Neural cell (in vitro differentiated cells): Measurements from ENCODE around the gene SLC9A7. TPM values are rescaled to one million over a fixed set of nuclear protein-coding genes. Genes with fewer than 3 reads are reported as not detected.
"Not testable (repeated sequence)": the region's sequence is repeated elsewhere in the genome, so short reads cannot be mapped to it uniquely, and the experiment has no call there.

ENCODE experiments used
- H2AFZ ChIP-seq: fragments of 200-600, 300-800 bp; sonication (generic), shearing (Covaris generic); 2 replicates; pipeline ENCODE4 v1.6.0; 2014; ENCODE audit warnings: low read depth, mild to moderate bottlenecking, antibody characterized with exemption, low read length, moderate library complexity
- H3F3A ChIP-seq: fragments of 200-600 bp; shearing (Covaris generic); 2 replicates; pipeline ENCODE4 v1.6.1; 2016; ENCODE audit warnings: mild to moderate bottlenecking, moderate library complexity, mixed read lengths, antibody characterized with exemption, low read length; ENCODE audit not compliant: insufficient read depth, poor library complexity, severe bottlenecking
- H3K27ac ChIP-seq: fragments of 200-600, 300-800 bp; sonication (generic), shearing (Covaris generic); 2 replicates; pipeline ENCODE4 v1.5.1; 2014; ENCODE audit warnings: mild to moderate bottlenecking, low read length, moderate library complexity
- H3K27me3 ChIP-seq: fragments of 300-800, 200-600 bp; sonication (generic), shearing (Covaris generic); 2 replicates; pipeline ENCODE4 v1.6.0; 2014; ENCODE audit warnings: mild to moderate bottlenecking, low read depth, low read length, moderate library complexity; ENCODE audit not compliant: insufficient read depth
- H3K36me3 ChIP-seq: fragments of 300-800, 200-600 bp; sonication (generic), shearing (Covaris generic); 2 replicates; pipeline ENCODE4 v1.5.1; 2014; ENCODE audit warnings: mild to moderate bottlenecking, antibody characterized with exemption, low read length, moderate library complexity; ENCODE audit not compliant: insufficient read depth
- H3K4me2 ChIP-seq: fragments of 300-800, 200-600 bp; sonication (generic), shearing (Covaris generic); 2 replicates; pipeline ENCODE4 v1.6.0; 2014; ENCODE audit warnings: mild to moderate bottlenecking, low read length
- H3K4me3 ChIP-seq: fragments of 300-800, 200-600 bp; sonication (generic), shearing (Covaris generic); 2 replicates; pipeline ENCODE4 v1.5.1; 2014; ENCODE audit warnings: mild to moderate bottlenecking, low read length, moderate library complexity
- H3K79me2 ChIP-seq: fragments of 200-600 bp; shearing (Covaris generic); replicated peaks from 2 replicates; pipeline ENCODE4 v1.6.0; 2014; ENCODE audit warnings: mild to moderate bottlenecking, low read length, moderate library complexity; ENCODE audit not compliant: insufficient read depth
- H3K9ac ChIP-seq: fragments of 300-800, 200-600 bp; sonication (generic), shearing (Covaris generic); 2 replicates; pipeline ENCODE4 v1.6.1; 2016; ENCODE audit warnings: mild to moderate bottlenecking, low read length, mixed read lengths
- H3K9me2 ChIP-seq: fragments of 200-600 bp; shearing (Covaris generic); 2 replicates; pipeline ENCODE4 v1.6.1; 2016; ENCODE audit warnings: mild to moderate bottlenecking, low read length, mixed read lengths; ENCODE audit not compliant: insufficient read depth
- H3K9me3 ChIP-seq: fragments of 200-600, 300-800 bp; sonication (generic), shearing (Covaris generic); 2 replicates; pipeline ENCODE4 v1.6.1; 2016; ENCODE audit warnings: mild to moderate bottlenecking, mixed run types, low read length, moderate library complexity, mixed read lengths
- H4K20me1 ChIP-seq: fragments of 200-600 bp; shearing (Covaris generic); 2 replicates; pipeline ENCODE4 v1.6.1; 2016; ENCODE audit warnings: mild to moderate bottlenecking, mixed run types; ENCODE audit not compliant: insufficient read depth
- EP300 ChIP-seq: fragments of 450-650 bp; conservative IDR thresholded peaks from 2 replicates; pipeline ENCODE4 v1.6.1; 2014; ENCODE audit warnings: antibody characterized with exemption, mild to moderate bottlenecking, moderate library complexity; ENCODE audit not compliant: poor library complexity, severe bottlenecking
- EZH2 ChIP-seq: fragments of 200-600, 300-800 bp; shearing (Covaris generic), sonication (generic); IDR thresholded peaks from 2 replicates; pipeline ENCODE4 v1.6.1; 2014; ENCODE audit warnings: antibody characterized with exemption, low read length, borderline replicate concordance, mild to moderate bottlenecking; ENCODE audit not compliant: insufficient read depth, poor library complexity, severe bottlenecking
- MXI1 ChIP-seq: fragments of 450-650 bp; conservative IDR thresholded peaks from 2 replicates; pipeline ENCODE4 v1.6.1; 2014; ENCODE audit warnings: antibody characterized with exemption, mild to moderate bottlenecking; ENCODE audit not compliant: poor library complexity, severe bottlenecking
- POLR2AphosphoS5 ChIP-seq: IDR thresholded peaks from 2 replicates; pipeline ENCODE4 v1.6.1; 2012
- RAD21 ChIP-seq: fragments of 450-650 bp; conservative IDR thresholded peaks from 2 replicates; pipeline ENCODE4 v1.6.1; 2014; ENCODE audit warnings: antibody characterized with exemption, mild to moderate bottlenecking, moderate library complexity
- SMC3 ChIP-seq: fragments of 450-650 bp; conservative IDR thresholded peaks from 2 replicates; pipeline ENCODE4 v1.6.1; 2014; ENCODE audit warnings: antibody characterized with exemption, mild to moderate bottlenecking, moderate library complexity; ENCODE audit not compliant: poor library complexity
- TAF1 ChIP-seq: IDR thresholded peaks from 2 replicates; pipeline ENCODE4 v1.6.1; 2012; ENCODE audit warnings: low read depth
- polyA plus RNA-seq: library from polyadenylated mRNA; depleted of rRNA; stranded (reverse); fragments of >200 nt; gene quantifications from 2 replicates; pipeline ENCODE4 v1.2.3, GENCODE V29; 2014
- TF ChIP-seq, protein P1 (sequence below): fragments of 450-650 bp; IDR thresholded peaks from 2 replicates; pipeline ENCODE4 v1.5.1; 2014; ENCODE audit warnings: antibody characterized with exemption, mild to moderate bottlenecking, moderate library complexity; ENCODE audit not compliant: poor library complexity, severe bottlenecking
- TF ChIP-seq, protein P2 (sequence below): IDR thresholded peaks from 2 replicates; pipeline ENCODE4 v1.6.1; 2012; ENCODE audit warnings: borderline replicate concordance

Gene SLC9A7
- polyA plus RNA-seq, 1 donor from 2014 or later, result 12.1 TPM

DNA sequence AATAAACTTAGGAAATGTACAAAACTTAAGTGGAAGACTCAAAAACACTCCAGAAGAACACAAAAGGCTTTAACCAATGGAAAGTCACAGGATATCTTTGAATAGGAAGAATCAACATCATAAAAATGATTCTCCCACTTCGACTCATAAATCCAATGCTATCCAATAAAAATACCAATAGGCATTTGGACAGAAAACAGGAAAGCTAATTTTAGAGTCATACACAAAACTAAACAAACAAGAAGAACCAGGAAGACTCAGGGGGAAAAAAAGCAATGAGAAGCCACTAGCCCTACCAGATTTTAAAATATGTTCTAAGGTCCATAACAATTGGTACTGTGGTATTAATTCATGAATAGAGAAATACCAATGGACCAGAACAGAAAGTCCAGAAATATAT, 28.2 kb downstream of the SLC9A7 start:
- no peak overlapping the region for H3K4me3 ChIP-seq
- no peaks in the 10 kb centered on the region for H3K79me2 ChIP-seq
- H2AFZ ChIP-seq, result no peak overlapping the region
- no peak overlapping the region for H3K4me2 ChIP-seq
- H3F3A ChIP-seq, result no peaks in the 10 kb centered on the region
- no peak overlapping the region for H3K9ac ChIP-seq
- no peaks in the 10 kb centered on the region for H4K20me1 ChIP-seq
- no peaks in the 10 kb centered on the region for H3K9me3 ChIP-seq
- no peaks in the 10 kb centered on the region for H3K27me3 ChIP-seq
- TF ChIP-seq, protein P1, sequence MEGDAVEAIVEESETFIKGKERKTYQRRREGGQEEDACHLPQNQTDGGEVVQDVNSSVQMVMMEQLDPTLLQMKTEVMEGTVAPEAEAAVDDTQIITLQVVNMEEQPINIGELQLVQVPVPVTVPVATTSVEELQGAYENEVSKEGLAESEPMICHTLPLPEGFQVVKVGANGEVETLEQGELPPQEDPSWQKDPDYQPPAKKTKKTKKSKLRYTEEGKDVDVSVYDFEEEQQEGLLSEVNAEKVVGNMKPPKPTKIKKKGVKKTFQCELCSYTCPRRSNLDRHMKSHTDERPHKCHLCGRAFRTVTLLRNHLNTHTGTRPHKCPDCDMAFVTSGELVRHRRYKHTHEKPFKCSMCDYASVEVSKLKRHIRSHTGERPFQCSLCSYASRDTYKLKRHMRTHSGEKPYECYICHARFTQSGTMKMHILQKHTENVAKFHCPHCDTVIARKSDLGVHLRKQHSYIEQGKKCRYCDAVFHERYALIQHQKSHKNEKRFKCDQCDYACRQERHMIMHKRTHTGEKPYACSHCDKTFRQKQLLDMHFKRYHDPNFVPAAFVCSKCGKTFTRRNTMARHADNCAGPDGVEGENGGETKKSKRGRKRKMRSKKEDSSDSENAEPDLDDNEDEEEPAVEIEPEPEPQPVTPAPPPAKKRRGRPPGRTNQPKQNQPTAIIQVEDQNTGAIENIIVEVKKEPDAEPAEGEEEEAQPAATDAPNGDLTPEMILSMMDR, result no peak
- TF ChIP-seq EP300 (no peak), SMC3 (no peak), POLR2AphosphoS5 (no peak), RAD21 (no peak), TAF1 (no peak), MXI1 (no peak), EZH2 (no peak)
- TF ChIP-seq, protein P2, sequence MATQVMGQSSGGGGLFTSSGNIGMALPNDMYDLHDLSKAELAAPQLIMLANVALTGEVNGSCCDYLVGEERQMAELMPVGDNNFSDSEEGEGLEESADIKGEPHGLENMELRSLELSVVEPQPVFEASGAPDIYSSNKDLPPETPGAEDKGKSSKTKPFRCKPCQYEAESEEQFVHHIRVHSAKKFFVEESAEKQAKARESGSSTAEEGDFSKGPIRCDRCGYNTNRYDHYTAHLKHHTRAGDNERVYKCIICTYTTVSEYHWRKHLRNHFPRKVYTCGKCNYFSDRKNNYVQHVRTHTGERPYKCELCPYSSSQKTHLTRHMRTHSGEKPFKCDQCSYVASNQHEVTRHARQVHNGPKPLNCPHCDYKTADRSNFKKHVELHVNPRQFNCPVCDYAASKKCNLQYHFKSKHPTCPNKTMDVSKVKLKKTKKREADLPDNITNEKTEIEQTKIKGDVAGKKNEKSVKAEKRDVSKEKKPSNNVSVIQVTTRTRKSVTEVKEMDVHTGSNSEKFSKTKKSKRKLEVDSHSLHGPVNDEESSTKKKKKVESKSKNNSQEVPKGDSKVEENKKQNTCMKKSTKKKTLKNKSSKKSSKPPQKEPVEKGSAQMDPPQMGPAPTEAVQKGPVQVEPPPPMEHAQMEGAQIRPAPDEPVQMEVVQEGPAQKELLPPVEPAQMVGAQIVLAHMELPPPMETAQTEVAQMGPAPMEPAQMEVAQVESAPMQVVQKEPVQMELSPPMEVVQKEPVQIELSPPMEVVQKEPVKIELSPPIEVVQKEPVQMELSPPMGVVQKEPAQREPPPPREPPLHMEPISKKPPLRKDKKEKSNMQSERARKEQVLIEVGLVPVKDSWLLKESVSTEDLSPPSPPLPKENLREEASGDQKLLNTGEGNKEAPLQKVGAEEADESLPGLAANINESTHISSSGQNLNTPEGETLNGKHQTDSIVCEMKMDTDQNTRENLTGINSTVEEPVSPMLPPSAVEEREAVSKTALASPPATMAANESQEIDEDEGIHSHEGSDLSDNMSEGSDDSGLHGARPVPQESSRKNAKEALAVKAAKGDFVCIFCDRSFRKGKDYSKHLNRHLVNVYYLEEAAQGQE, result no peak
- no peaks in the 10 kb centered on the region for H3K36me3 ChIP-seq
- H3K27ac ChIP-seq, result no peak overlapping the region
- no peaks in the 10 kb centered on the region for H3K9me2 ChIP-seq

DNA sequence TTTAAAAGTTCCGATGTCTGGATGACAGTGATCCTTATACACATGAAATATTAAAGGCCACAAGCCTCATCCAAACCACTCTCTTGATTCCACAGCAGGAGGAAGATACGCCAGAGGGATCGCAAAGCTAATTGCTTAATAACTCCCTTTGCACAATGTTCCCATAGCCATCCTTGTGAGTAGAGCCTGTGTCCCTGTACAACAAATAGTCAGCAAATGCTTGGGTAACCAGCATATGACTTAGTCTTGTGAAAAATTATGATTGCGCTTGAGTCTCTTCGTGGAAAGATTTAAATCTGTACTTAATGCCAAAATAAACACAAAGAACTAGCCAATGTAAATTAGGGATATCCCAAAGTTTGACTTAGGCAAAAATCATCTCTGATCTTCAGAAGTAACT, 31.5 kb downstream of the SLC9A7 start:
- Histone ChIP-seq H3K27ac (no peak overlapping the region), H3F3A (no peaks in the 10 kb centered on the region), H2AFZ (no peak overlapping the region), H4K20me1 (no peaks in the 10 kb centered on the region), H3K9ac (no peak overlapping the region), H3K4me3 (no peak overlapping the region), H3K36me3 (no peaks in the 10 kb centered on the region), H3K9me2 (no peaks in the 10 kb centered on the region), H3K27me3 (no peaks in the 10 kb centered on the region), H3K9me3 (no peaks in the 10 kb centered on the region), H3K4me2 (no peak overlapping the region), H3K79me2 (no peaks in the 10 kb centered on the region)
- no peak for TF ChIP-seq EP300
- TF ChIP-seq, protein P1, result no peak
- no peak for TF ChIP-seq RAD21
- TF ChIP-seq SMC3, result no peak
- TF ChIP-seq, protein P2, result no peak
- TF ChIP-seq TAF1, result no peak
- TF ChIP-seq EZH2, result no peak
- no peak for TF ChIP-seq POLR2AphosphoS5
- no peak for TF ChIP-seq MXI1

DNA sequence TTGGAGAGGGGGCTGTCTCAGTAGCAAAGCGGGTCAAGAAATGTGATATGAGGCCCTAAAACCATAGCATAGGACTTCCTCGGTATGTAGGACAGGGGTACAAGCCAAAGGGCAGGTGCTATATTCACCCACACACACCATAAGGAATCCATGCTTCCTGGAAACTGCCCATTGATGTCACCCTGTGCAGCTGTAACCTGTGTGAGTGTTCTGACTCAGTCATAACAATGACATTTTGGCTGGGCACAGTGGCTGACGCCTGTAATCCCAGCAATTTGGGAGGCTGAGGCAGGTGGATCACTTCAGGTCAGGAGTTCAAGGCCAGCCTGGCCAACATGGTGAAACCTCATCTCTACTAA, 35.4 kb downstream of the SLC9A7 start:
- H2AFZ ChIP-seq, H3K4me3 ChIP-seq, H3K9ac ChIP-seq, H3K9me3 ChIP-seq, H3K4me2 ChIP-seq, H3K27ac ChIP-seq, H3K36me3 ChIP-seq, H3K9me2 ChIP-seq, H3K79me2 ChIP-seq, H4K20me1 ChIP-seq, H3F3A ChIP-seq, H3K27me3 ChIP-seq: not testable (repeated sequence)
